Testis (tissue), 2 donors: Measurements from ENCODE around the gene CORO2B.

Experiments
- POLR2A ChIP-seq: fragments of 450-650 bp; IDR thresholded peaks from one replicate; pipeline ENCODE4 v1.6.1; 2017; ENCODE audit warnings: antibody characterized with exemption, mild to moderate bottlenecking, moderate library complexity
- TF ChIP-seq, protein P1 (sequence below), 3 experiments: fragments of 450-650 bp in 2 of 3; fragments of 200-600 bp in 1 of 3; sonication (generic) in 1 of 3; IDR thresholded peaks; one replicate each; pipeline ENCODE4 v1.5.1; 2016 to 2019; ENCODE audit warnings: antibody characterized with exemption in 3 of 3, mild to moderate bottlenecking in 2 of 3, moderate library complexity in 1 of 3

GRCh38 chr15:68775671-68776476 is 197.1 kb downstream of the CORO2B start:
- no peak for TF ChIP-seq POLR2A
- TF ChIP-seq, protein P1, sequence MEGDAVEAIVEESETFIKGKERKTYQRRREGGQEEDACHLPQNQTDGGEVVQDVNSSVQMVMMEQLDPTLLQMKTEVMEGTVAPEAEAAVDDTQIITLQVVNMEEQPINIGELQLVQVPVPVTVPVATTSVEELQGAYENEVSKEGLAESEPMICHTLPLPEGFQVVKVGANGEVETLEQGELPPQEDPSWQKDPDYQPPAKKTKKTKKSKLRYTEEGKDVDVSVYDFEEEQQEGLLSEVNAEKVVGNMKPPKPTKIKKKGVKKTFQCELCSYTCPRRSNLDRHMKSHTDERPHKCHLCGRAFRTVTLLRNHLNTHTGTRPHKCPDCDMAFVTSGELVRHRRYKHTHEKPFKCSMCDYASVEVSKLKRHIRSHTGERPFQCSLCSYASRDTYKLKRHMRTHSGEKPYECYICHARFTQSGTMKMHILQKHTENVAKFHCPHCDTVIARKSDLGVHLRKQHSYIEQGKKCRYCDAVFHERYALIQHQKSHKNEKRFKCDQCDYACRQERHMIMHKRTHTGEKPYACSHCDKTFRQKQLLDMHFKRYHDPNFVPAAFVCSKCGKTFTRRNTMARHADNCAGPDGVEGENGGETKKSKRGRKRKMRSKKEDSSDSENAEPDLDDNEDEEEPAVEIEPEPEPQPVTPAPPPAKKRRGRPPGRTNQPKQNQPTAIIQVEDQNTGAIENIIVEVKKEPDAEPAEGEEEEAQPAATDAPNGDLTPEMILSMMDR (IDR thresholded peaks at IDR 0.05) = no peak
